GM13976 (cell line): ENCODE results near the gene PRSS3.
A peak's percentile ranks its signal among the peaks of the same experiment; 100 is the strongest.
"Not testable (repeated sequence)": the region's sequence is repeated elsewhere in the genome, so short reads cannot be mapped to it uniquely, and the experiment has no call there.

Experiments used
- DNase-seq: peaks from one replicate; pipeline ENCODE4 v3.0.0; 2012; ENCODE audit warnings: low spot score
- CTCF ChIP-seq: IDR thresholded peaks from 2 replicates; pipeline ENCODE4 v1.5.1; 2012; ENCODE audit warnings: borderline replicate concordance, mild to moderate bottlenecking; ENCODE audit not compliant: insufficient read depth; ENCODE audit errors: extremely low read depth, missing control alignments, control extremely low read depth
- in situ Hi-C: fragments of 300-500 bp; cut with MboI; formaldehyde crosslinking; loops from one replicate; pipeline ENCODE4 v1.12.0; 2022; ENCODE audit warnings: low sequenced_read_pairs, mixed read lengths, inconsistent platforms; ENCODE audit not compliant: unreplicated experiment

Gene PRSS3

GRCh38 chr9:33762343-33762742 is 33.0 kb upstream of the PRSS3 start:
- TF ChIP-seq CTCF, result no peak
- in situ Hi-C loops, result no loop called here
- DNase-seq, result no peak

- in situ Hi-C loops, result not testable (repeated sequence)
Measured at GRCh38 chr9:33763709-33764108, 31.7 kb upstream of the PRSS3 start.

GRCh38 chr9:33765411-33765810 is 29.9 kb upstream of the PRSS3 start:
- in situ Hi-C loops, result no loop called here
- DNase-seq, result no peak
- TF ChIP-seq CTCF, result no peak

More at GRCh38 chr9:33763709-33764108, 31.7 kb upstream of the PRSS3 start:
- DNase-seq, result not testable (repeated sequence)

- DNase-seq, in situ Hi-C loops: not testable (repeated sequence)
Measured at GRCh38 chr9:33770156-33770880, 25.0 kb upstream of the PRSS3 start.

DNA sequence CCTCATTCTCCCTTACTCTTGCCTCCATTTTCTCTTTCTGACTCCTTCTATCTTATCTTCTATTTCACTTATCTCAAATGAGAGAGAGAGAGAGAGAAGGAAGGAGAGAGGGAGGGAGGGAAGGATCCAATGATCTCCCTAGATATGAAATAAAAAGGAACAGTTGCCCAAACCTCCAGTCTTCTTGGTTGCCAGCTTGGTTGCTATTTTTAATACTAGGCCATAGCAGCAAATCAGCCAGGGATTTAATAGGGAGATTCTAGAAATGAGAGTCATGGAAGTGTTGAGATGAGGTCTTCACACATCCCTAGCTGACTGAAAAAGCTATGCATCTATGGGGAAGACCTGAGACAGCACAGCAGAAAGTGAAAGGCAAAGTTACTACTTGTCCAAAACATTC is 22.2 kb upstream of the PRSS3 start:
- in situ Hi-C loops, DNase-seq: not testable (repeated sequence)

DNA sequence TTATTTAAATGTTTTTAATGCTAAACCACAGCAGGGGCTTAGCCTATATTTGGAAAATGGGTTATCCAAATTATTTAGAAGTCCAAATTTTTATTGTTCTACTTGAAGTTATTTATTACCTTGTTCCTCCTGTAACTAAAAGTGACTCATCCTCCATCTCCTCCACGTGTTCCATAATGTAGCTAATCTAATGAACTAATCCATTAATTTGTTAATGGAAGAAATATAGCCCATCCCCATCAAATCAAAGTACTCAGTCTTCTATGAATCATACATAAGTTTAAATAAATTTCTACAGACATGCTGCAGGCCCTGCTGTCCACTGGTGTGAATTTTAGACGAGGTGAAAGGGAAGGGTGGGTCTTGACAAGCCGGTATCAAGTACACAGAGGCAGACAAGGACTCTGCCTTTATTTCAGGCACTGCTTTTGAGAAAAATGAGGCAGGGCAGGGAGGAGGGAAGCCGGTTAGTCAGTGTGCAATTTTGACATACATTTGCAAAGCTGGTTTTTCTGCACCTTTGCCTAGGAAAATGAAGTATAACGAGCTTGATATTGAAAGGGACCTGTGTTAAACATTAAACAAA is 21.2 kb upstream of the PRSS3 start:
- DNase-seq, in situ Hi-C loops: not testable (repeated sequence)

- no peak for TF ChIP-seq CTCF
- in situ Hi-C loops, result no loop called here
- DNase-seq, result no peak
Measured at GRCh38 chr9:33776578-33776977, 18.8 kb upstream of the PRSS3 start.

DNA sequence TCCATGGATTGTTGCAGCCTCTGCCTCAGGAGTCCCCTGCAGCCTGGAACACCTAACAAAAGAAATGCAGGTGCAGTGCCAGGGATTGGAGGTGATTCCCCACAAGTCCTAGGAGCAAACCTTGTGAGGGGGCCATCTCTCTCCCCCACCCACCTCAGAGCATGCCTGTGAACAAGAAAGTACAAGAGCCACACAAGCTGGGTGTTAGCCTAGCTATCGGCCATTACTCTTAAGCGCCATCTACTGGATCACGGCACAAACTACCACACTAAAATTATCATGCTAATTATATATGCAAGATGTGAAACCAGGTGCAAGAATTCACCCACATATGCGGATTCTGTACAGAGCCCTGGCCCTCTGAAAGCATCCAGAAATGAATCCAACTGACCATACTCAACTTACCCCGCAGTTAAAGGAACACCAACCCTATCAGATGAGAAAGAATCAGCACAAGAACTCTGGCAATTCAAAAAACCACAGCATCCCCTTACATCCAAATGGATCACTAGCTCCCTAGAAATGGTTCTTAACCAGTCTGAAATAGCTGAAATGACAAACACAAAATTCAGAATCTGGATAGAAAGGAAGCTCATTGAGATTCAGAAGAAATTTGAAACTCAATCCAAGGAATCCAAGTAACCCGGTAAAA is 16.5 kb upstream of the PRSS3 start:
- in situ Hi-C loops, result no loop called here
- peak; percentile 76 for TF ChIP-seq CTCF

More for the DNA sequence above, 16.5 kb upstream of the PRSS3 start:
- DNase-seq, result peak; percentile 76
